ENCODE measurements around the gene ARID1B.

Gene ARID1B

DNA sequence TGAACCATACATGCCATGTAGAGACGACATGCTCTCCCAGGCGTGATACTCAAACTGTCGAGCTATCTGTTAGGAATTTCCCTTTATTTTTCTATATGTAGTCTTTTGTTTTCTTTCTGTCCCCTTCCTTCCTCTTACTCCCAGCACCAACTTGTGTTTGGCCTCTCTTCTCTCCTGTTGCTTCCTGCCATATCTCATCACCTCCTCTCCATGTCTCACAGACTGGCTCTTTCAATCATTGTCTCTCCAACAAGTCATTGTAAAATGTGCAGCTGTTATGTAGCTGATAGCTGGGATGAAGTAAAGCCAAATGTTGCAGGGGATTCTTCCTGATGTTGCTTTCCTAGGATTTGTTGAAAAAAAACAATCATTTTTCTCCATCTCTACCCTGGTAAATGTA is 311.7 kb downstream of the ARID1B start:
- no peak for DNase-seq (ENCODE audit: insufficient read length, low spot score)
- no peak for FAIRE-seq

DNA sequence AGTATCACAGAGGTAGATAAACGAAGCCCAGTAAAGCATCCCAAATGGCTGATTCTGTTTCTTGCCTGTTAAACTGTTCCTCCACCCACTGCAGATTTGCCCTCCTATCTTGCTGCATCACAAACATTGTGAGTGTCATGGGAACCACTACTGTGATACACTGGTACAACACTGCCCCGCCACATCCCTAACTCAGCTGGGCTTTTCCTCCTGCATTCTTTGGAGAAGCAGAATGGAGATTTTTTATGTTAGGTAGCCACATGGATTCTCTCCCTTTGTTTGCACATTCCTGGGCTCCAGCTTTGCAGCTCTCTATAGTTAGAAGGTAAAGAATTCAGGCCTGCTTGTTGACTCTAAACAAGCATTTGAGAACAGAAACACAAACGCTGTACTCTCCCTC is 312.1 kb downstream of the ARID1B start:
- FAIRE-seq (no peak), DNase-seq (ENCODE audit: insufficient read length, low spot score) (no peak)

DNA sequence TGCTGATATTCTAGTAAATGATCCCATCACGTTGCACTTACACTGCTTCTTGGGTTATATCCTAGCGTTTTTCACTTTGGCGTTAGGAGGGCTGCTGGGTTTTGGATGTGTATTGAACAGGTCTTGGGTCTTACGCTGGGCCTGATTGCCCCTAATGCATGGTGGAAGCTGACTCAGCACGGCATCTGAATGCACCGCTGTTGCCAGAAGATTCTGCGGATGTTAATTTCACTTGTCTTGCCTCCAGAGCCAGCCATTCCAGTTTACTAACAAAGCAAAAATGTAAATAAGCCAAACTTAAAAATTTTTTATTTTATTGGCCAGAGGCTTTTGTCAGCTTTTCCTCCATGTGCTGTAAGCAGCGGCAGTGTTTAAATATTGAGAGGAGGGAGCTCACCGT is 312.7 kb downstream of the ARID1B start:
- FAIRE-seq (no peak), DNase-seq (ENCODE audit: insufficient read length, low spot score) (no peak)

DNA sequence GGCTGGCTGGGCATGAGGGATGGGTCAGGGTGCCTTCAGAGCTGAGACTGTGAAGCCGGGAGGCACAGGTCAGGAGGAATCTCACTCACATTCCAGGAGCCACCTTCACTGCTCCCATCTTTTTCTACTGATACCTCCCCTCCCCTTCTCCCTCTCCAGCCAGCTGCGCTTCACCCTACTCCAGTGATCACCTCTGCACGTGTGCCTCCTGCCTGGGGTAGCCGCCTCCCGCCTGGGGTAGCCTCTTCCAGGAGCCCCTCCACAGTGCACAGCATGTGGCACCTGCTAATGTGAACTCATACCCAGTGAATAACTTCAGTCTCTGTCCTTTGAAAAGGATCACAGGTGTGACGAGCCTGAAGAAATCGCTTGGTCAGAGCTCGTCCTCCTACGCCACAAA is 313.6 kb downstream of the ARID1B start:
- FAIRE-seq (no peak), DNase-seq (ENCODE audit: insufficient read length, low spot score) (no peak)

DNA sequence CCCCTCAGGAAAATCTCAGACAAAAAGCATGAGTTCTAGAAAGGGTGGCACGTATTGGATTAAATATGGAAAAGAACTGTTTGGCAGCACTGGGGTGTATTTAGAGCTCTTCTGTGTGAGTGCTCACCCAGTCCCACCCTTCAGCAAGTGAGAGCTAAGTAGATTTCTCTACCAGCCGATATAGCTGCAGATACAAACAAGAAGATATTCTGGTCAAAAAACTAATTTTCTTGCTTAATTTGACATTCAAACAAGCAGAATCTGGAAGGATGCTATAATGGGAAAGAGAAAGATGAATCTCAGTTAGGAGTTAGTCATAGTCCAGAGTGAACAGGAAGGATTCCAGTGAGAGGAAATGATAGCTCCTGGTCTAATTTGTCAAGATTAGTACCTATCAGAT is 314.1 kb downstream of the ARID1B start:
- FAIRE-seq (no peak), DNase-seq (ENCODE audit: insufficient read length, low spot score) (no peak)

DNA sequence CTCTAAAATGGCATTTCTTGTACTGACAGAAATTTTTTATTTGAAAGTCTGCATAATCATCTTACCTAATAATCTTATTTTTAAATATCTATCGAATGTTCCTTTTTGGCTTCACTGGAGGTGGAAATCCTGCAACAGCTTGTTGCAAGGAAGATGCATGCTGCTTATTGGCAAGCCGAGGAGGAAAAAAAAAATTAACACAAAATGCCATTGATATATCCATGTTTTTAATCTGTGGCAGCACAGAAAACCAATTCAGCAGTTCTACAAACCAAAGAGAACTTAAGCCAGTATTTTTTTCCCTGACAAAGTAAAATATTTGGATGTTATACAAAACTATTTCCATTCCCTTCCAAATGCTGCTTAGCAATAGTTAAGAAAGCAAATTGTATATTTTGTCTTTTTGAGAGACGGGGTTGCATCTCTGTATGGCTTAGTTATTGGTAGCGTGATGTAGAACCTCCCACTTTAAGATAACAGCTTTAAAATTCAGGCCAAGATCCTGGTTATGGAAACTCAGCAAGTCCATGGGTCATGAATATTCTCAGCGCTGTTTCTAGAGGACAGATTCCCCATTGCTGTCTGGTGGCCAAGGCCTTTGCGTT is 314.8 kb downstream of the ARID1B start:
- DNase-seq (ENCODE audit: insufficient read length, low spot score) (no peak), FAIRE-seq (no peak)

DNA sequence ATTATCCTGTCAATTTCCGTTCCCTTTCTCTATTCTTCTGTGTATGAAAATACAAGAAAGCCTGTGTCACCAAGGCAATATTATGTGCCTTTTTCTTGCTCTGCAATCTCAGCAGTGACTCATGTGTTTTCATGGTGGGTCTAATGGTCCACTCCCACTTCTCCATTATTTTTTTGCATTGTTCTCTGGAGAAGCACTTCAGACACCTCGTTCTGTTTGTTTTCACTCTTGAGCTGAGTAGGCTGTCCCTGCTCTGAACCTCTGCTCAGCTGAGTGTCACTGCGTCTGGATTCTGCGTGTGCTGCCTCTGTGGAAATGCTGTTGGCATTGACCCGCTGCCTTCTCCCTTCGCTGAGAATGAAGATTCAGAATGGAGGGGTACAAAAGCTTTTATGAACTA is 315.6 kb downstream of the ARID1B start:
- no peak for DNase-seq (ENCODE audit: insufficient read length, low spot score)
- no peak for FAIRE-seq

DNA sequence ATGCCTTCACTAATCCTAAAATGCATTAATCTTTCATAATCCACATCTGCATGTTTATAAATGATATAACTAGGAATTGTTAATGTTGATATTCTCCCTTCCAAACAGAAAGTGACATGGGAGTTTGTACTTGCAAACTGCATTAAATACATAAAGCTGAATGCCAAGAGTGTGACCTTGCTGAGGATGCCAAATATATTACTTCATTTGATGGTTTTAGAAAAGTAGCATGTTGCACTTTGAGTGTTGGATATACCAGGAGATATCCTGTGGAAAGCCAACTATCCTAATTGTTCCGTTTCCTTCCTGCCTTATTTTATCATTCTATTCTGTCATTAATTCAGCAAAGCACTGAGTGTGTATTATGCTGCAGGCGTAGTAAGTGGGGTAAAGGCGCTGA is 316.4 kb downstream of the ARID1B start:
- FAIRE-seq = no peak
- DNase-seq (ENCODE audit: insufficient read length, low spot score) = no peak

DNA sequence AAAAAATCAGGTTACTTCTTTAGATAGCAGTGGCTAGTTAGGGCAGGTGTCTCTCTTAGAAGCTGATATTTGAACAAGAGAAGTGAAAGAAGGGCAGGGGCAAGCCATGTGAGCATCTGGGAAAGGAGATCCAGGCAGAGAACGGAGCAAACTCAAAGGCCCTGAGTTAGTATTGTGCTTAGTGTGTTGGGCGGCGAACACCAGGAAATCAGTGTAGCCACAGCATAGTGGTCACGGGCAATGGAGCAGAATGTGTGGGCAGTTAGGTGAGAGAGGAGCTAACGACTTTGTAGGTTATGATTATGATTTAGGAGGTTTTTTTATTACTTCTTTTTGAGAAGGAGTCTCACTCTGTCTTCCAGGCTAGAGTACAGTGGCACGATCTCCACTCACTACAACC is 316.9 kb downstream of the ARID1B start:
- peak; percentile 55 for FAIRE-seq

DNA sequence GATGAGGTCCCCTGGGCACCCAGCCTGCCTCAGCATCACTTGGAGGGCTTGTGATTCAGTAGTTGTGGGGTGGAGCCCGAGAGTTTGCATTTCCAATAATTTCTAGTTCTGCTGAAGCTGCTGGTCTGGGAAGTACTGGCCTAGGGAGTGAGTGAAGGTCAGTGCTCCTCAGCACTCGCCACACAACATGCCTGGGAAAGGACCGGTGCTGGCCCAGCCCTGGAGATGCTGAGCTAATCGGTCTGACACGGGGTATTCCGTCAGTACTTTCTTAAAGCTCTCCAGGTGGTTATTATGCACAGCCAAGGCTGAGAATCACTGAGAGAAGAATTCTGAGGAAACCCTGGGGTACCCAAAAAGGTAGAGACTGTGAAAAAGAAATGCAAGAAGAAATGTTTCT is 317.9 kb downstream of the ARID1B start:
- FAIRE-seq = no peak
- no peak for DNase-seq (ENCODE audit: insufficient read length, low spot score)

More for the DNA sequence above, 316.9 kb downstream of the ARID1B start:
- DNase-seq (ENCODE audit: insufficient read length, low spot score) = peak; percentile 29

DNA sequence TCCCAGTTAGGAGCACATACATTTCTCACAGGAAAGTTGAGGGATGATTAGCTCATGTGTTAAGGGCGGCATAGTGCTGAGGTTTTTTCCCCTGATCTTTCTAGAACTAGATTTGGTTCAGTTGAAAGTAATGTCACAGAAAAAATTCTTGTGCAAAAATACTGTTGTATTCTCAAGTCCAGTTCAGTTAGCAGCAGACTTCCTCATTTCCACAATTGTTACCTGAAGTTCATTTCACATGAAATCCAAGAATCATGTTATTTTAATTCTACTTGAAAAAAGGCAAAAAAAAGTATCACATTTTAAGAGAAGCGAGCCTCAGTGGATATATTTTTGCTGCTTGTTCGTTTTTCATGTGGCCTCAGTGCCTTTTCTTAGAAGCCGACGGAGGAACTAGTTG is 318.4 kb downstream of the ARID1B start:
- FAIRE-seq (no peak), DNase-seq (ENCODE audit: insufficient read length, low spot score) (no peak)

DNA sequence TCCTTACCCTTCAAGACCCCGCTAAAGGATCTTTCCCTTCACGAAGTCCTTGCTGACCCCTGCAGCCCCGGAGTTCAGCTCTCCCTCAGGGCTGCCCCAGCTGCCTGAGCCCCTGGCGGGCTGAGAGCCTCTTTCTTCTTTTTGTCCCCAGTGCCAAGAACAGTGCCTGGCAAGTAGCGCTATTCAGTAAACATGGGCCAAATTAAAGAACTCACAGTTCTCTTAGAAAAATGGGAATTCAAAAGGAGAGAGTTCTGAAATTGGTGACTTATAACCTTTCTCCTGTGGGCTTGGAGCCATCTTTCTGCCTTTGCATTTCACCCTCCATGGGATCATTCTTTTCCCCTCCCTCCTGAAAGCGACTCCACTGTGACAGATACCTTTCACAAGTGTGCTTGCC is 318.9 kb downstream of the ARID1B start:
- DNase-seq (ENCODE audit: insufficient read length, low spot score) = no peak
- no peak for FAIRE-seq

DNA sequence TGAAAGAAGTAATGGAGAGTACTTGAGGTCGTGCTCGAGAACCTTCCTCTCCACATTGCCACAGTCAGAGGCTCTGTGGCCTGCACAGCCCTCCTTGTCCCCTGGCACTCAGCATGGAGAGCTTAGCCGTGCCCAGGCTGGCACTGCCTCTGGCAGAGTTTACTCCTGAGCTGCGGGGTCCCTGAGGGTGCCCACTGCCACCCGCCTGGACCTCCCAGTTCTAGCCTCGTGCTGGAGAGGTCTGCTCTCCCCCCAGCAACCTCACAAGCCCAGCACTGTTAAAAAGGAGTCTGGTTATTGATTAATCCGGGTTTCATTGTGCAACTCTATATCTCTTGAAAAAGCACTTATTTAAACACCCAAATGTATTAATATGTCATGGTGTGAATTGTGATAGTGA is 319.3 kb downstream of the ARID1B start:
- no peak for FAIRE-seq
- no peak for DNase-seq (ENCODE audit: insufficient read length, low spot score)

DNA sequence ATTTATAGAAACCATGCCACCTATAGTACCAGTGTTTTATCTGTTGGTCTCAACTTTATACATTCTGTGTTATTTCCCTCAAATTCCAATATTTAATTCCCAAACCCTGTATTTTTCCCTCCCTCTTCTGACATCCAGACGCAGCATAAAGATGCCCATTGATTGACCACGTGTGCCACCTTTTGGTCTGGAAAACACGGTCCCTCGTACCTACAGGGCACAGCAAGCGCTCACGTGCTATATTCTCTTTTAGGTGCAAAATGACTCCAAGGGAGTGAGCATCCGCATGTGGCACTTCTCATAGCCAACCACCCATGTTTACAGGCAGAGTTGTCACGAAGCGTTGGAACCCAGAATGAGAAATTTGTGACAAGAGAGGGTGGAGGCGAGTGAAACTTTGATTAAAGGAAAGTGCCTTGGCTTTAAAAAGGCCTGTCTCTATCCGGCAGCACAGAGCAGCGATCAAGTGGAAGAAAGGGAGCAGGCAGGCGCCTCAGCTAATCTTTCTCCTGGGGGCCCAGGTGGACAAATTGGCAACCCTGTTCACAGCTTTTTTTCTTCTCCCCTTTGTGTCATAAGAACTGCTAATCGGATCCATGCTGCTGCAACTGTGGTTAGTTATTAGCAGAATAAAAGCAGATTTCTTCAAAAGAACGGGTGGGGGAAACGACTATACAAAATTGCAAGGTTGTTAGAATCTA is 320.2 kb downstream of the ARID1B start:
- no peak for DNase-seq (ENCODE audit: insufficient read length, low spot score)
- FAIRE-seq = no peak

DNA sequence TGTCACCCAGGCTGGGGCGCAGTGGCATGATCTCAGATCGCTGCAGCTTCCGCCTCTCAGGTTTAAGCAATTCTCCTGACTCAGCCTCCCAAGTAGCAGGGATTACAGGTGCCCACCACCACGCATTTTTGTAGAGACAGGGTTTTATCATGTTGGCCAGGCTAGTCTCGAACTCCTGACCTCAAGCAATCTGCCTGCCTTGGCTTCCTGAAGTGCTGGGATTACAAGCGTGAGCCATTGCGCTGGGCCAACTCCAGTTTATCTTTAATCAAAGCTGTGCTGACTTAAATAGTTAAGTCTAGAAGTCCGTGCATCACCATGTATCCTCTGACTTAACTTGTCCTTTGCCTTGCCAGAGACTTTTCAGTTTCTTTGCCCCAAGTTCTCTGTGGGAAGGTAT is 321.8 kb downstream of the ARID1B start:
- FAIRE-seq (no peak), DNase-seq (ENCODE audit: insufficient read length, low spot score) (no peak)

DNA sequence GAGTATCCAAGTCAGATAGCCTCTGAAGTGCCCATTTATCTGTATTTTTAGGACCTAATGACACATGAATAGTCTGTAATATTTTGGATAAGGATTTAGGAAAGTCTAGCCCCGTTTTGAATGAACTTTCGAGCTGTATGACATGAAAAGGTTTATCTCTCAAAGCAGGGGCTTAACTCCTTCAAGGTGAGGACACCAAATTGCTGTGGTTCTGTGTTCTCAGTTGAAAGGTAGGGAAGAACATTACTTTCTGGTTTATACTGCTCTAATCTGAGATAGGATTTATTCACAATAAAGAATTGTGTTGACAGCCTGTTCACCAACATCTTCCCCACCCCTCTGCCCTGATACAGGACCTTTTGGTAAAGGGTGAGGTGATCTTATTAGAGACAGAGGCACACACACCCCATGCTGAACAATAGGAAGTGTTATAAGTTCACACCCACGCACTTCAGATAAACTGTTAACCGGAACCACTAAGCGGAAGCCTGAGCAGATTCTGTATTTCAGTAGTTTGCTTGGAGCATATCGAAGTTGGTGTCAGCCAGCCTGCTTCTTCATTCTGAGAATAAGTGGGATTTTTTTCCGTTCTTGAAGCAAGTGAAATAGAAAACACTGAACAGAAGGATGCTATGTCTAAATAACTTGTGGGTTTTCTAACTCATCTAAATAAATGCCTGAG is 322.9 kb downstream of the ARID1B start:
- peak; percentile 39 for DNase-seq (ENCODE audit: insufficient read length, low spot score)
- peak; percentile 90 for FAIRE-seq

DNA sequence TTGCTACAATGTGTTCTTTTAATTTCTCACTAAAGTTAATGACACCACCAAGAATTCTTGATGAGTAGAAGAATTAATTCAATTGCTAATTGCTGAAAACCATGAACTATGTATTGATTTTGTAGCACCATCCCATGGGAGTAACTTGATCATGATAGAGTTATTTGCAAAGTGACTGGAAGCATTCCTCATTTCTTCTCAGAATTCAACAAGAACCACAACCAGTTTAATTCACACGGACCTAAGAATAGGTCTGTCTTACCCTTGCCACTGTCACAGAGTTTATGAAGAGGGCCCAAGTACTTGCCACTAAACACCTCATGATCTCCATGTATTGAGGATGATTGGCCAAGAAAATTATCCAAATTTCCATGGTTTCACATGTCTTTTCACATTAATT is 324.0 kb downstream of the ARID1B start:
- FAIRE-seq (no peak), DNase-seq (ENCODE audit: insufficient read length, low spot score) (no peak)

DNA sequence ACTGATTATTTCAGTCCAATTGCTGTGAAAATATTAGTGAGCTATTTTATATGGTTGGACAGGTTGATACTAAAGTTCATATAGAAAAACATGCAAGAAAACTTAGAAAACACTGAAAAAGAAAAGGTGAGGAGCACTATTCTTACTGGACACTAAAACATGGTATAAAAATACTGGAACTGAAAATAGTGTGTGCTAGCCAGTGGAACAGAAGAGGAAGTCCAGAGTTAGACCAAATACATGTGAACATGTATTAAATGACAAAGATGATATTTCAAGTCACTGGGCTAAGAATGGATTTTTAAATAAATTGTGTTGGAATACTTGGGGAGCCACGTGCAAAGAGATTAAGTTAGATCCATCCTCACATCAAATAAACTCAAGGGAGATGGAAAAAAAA is 327.6 kb downstream of the ARID1B start:
- no peak for DNase-seq (ENCODE audit: insufficient read length, low spot score)

DNA sequence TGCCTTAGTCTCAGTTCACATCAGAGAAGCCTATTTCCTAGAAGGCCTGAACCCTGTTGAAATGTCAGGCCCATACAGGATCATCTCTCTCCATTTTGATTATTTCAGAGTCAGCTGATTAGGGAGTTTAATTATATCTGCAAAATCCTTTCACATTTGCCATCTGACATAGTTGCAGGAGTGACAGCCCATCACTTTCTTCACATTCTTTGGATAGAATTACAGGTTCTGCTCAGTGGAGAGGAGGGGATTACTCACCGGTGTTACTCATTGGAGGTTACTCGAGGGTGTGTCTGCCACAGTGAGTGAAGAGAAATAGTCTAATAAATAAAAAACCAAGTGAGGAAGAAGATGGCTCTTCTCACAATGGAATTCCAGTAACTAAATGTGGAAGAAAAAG is 329.3 kb downstream of the ARID1B start:
- DNase-seq (ENCODE audit: insufficient read length, low spot score) = no peak
- FAIRE-seq = no peak

More for the DNA sequence above, 327.6 kb downstream of the ARID1B start:
- peak; percentile 60 for FAIRE-seq

DNA sequence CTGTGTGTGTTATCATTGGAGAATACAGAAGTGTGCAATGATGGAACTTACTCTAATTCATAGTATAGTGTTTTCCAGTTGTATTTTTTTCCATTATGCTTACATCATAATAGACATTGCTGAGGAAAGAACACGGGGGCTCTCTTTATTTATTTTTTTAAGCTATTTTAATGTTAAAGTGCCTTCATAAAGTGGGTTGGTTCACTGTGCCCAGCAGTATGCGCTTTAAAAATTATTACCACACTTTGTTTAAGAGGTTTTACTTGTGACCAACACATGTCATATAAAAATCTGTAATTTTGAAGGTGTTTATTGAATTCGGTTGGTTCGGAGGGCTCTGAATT is 330.4 kb downstream of the ARID1B start:
- no peak for DNase-seq (ENCODE audit: insufficient read length, low spot score)

DNA sequence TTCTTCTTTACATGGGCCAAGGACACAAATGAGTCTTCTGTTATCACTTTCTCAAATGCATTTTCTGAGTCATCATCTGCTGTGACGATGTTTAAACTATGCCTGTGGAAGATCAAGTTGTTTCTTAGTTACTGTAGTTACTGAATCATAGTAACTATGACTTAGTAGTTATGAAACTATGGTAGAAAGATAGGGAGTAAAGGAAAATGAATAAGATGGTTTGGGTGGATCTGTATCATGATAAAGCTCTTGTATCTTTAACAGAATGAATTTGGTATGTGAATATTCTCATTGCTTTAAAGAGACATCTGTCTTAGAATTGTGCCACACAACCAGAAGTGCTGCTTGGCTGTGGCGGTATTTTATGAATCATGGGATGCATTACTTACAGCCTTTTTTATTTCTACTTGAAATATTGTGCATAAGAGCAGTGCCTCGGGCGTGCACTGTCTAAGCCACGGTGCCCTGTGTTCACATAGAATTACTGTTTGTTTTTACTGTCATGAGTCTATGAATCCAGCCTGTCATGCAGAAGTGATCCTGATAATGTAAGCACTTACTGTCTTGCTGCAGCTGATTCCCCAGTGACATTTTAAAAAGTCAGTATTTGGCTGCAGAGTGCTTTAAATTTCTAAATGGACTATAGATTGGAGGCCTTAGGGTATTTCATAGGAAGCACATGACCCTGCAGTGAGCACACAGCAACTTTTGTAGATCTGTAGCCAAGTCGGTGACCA is 330.9 kb downstream of the ARID1B start:
- DNase-seq (ENCODE audit: insufficient read length, low spot score) (no peak), FAIRE-seq (no peak)

More for the DNA sequence above, 330.4 kb downstream of the ARID1B start:
- no peak for FAIRE-seq

DNA sequence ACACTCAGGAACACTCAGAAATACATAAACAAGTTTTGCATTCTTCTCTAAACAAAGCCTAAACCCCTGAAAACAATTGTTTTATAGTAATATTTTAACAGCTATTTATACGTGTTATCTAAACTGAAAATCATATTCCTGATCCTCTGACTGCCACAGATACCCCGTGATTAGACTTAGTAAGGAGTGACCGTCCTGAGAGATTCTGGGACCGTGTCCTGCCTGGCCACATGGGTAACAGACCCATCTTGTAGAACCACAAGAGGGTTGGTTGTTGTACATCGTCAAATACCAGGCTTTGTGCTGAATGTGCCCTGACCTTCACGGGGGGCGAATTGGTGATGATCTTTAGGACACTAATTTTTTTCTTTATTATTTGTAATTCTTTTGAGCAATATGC is 331.7 kb downstream of the ARID1B start:
- DNase-seq (ENCODE audit: insufficient read length, low spot score) = no peak
- FAIRE-seq = no peak

All from GM19239 (cell line).